HG03175 (cell line): ENCODE measurements around the gene LGALS1.

ENCODE experiments used
- ATAC-seq: cut with Tn5 transposase; IDR thresholded peaks from one replicate; pipeline ENCODE4 v1.9.1; 2021; ENCODE audit warnings: mild to moderate bottlenecking, moderate library complexity; ENCODE audit not compliant: unreplicated experiment

The LGALS1 gene

DNA sequence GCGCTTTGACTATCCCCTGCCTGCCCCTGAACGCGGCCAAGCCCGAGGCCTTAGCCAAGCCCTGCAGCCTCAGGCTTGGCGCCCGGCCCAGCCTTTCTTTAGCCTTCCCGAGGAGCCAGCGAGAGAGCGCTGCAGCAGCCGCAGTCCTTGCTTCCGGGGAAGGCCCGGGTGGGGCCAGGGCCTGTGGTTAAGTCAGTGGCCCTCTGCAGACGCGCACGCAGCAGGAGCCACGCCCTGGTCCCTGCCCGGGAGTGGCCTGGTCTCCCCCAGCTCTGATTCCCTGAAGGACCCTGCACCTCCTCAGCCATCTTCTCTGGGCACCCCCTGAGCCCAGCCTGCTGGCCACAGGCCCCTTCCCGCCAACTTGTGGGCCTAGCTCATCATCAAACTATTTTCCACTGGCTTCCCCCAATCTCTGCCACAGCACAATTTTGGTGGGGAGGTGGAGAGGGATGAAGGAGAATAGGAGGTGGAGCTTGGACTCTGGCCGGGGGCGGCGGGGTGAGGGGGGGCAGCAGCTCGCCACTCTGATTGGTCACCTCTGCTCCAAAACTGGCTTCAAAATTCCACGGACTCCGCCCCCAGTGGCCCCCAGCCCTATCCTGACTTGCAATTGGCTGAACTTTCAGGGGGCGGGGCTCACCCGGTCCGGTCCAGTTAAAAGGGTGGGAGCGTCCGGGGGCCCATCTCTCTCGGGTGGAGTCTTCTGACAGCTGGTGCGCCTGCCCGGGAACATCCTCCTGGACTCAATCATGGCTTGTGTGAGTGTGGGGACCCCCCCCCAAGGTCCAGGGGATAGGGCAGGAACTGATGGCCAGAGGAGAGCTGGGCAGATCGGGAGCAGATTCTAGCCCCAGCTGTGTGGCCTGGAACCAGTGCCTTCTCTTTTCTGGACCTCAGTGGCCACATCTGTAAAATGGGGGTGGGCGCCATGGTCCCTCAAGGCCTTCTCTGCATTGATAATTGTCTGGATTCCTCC is at the start of gene LGALS1:
Gene LGALS1, plus strand, starts transcription at position 686 of the 979 bp plus-strand sequence. Its CDS starts 67 bp downstream, at position 753.
- ATAC-seq, result peak; percentile 46

DNA sequence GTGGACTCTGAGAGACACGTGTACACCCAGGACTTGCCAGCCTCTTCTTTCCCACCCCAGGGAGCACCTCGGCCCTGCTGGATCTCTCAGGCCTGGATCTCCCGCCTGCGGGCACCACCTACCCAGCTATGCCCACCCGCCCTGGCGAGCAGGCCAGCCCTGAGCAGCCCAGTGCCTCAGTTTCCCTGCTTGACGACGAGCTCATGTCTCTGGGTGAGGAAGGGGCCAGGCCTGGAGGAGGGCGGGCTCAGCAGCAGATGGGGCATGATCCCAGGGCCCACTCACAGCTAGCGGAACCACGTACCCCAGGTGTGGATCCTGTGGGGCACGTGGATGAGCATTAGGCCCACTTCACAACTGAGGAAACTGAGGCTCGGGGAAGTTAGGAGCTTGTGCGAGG is 49.7 kb upstream of the LGALS1 start:
- no peak for ATAC-seq

DNA sequence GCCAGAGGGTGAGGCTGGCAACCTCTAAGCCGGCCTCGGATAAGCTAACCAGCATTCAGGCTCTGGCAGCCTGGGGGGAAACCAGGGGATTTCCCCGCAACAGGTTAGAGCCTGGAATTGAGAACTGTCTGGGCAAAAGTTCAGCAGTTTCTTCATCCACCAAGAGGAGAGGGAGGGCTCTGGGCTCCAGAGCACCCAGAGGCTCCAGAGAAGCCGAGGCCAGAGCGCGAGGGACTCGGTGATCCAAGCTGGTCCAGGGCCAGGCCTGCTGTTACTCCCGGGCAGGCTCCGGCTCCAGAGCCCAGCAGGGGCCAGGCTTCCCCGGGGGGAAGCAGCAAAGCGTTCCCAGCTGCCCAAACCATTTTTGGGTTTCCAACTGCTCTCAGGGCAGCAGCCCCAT is 49.3 kb upstream of the LGALS1 start:
- no peak for ATAC-seq

- ATAC-seq, result no peak
These were observed 48.8 kb upstream of the LGALS1 start for GRCh38 chr22:37626556-37627075.

DNA sequence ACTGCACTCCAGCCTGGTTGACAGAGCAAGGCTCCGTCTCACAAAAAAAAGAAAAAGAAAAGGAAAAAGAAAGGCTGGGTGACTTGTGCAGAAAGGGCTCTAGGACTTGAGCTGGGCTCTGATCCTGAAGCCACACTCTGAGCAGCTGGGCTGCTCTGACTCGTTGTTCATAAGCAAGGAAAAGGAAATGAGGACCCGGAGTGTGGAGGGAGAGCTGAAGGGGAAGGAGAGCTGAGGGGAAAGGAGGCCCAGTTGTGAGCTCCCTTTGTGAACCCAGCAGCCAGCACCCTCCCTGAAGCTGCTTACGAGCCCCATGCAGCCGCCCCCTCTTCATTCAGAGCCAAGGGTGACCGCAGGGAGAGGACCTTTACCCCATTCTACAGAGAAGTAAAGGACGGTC is 48.3 kb upstream of the LGALS1 start:
- ATAC-seq, result no peak

GRCh38 chr22:37627545-37627944 is 47.9 kb upstream of the LGALS1 start:
- ATAC-seq, result no peak

- ATAC-seq, result no peak
These were observed 46.6 kb upstream of the LGALS1 start for GRCh38 chr22:37628830-37629229.

DNA sequence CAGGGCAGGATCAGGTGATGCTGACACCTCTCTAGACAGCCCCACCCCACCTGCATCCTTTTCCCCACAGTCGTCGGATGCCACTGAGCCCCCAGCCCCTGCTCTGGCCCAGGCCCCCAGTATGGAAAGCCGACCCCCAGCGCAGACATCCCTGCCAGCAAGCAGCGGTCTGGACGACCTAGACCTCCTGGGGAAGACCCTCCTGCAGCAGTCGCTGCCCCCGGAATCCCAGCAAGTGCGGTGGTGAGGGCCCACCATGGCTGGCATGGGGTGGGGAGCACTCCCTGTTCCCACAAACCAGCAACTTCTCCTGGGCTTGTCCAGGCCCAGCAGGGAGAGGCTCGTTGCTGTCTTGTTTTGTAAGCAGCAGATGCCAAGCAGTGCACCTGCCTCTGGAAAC is 45.5 kb upstream of the LGALS1 start:
- ATAC-seq, result no peak

DNA sequence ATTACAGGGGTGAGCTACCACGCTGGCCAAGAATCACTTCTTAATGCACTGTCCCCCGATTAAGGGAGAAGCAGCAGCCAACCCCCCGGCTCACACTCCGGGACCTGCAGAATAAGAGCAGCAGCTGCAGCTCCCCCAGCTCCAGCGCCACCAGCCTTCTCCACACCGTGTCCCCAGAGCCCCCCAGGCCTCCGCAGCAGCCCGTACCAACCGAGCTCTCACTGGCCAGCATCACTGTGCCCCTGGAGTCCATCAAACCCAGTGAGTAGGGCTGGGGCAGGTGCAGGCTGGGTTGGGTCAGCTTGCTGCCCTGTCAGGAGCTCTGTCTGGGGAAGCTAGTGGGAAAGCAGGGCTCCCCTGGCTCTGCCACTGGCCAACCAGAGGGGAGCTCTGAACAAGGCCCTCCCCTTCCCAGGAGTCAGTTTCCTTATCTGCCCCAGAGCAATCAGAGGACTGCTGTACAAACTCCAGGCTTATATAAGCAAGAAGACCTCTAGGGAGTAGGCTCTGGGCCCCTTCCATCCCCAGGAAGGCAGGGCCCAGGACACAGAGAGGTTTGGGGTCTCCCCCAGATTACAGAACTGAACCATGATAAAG is 44.5 kb upstream of the LGALS1 start:
- no peak for ATAC-seq

- no peak for ATAC-seq
These were observed 43.8 kb upstream of the LGALS1 start for GRCh38 chr22:37631448-37632173.

DNA sequence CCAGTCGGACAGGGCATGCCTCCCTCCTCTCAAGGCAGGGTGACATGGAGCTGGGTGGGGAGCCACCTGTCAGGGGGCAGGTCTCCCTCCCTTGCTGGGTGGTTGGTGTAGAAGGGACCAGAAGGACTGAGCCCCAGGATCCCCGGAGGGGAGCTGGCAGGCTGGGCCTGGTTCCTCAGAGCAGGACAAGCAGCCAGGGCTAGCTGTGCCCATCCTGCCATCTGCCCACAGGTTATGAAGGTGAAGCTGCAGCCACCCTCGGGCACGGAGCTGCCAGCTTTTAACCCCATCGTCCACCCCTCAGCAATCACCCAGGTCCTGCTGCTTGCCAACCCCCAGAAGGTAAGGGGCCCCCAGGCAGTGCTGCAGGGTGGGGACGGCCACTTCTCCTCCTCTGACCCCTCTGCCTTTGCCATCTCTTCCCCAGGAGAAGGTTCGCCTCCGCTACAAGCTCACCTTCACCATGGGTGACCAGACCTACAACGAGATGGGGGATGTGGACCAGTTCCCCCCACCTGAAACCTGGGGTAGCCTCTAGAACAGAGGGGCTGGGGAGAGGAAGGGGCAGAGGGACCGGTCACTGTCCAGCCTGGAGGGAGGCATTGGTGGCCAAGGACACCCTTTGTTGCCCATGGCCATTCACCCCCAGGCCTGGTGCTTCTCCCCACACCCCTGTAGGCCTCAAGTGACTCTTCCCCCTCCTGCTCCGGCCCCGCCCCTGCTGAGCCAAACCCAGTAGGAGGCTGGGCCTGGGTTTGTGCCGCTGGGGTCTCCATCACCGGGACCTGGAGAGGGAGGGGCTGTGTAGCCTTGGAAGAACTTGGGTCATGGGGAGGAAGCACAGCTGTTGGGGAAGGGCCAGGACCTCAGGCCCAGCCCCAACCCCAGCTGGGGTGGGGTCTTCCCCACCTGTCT is 43.0 kb upstream of the LGALS1 start:
- ATAC-seq, result peak; percentile 6

DNA sequence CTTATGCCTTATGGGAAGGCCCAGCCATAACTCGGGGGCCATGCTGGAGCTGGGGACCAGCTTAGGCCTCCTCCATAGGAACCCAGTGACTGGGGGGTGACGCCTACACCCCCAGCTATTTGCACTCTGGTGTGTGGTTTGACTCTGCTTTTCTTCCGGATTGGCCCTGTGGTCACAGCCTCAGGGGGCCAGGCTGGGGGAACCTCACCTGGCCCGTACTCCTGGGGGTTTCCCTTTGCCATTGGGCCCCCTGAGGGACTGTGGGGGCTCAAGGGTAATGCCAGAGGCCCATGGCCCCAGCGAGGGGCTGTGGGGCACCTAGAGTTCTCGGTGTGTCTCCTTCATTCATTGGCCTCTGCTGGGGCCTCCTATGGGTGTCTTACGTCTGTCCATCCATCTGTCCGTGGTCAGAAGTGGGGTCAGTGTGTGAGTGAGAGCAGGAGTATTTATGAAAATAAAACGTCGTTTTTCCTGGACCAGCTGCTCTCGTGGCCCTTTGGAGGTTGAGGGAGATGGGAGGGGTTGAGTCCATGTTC is 42.3 kb upstream of the LGALS1 start:
- peak; percentile 58 for ATAC-seq

DNA sequence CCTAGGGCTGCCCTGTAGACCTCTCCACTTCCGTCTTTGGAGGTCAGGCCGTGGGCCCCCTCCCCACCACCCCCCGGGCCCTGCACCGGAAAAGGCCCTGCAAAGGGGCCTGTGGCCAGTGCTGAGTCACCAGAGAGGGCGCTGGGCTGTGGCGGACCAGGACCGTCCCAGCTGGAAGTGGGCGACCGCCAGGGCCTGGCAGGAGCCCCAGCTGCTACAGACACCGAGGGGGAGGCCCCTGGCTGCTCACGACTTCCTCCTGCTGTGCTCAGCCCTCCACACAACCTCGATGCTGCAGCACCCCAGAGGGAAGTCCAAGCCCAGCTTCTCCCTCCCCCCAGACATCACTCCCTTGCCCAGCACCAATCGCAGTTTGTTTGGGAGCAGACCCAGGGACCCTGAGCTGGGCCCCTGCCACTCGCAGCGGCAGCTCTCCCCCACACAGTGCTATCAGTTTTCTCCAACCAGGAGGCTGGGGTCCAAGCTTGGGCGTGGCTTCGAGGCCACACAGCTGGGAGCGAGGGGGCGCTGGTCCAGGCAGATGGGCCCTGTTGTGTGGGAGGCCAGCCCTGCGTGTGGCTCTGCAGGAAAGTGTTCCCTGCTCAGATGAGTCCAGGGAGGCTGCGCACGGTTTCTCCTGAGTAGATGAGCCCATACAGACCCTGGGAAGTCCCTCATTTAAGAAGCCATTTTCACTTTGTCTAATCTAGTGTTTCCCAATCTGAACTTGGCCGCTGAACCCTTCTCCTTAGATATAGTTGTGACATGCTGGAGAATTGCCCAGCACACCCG is 41.6 kb upstream of the LGALS1 start:
- peak; percentile 46 for ATAC-seq

- no peak for ATAC-seq
These were observed 41.0 kb upstream of the LGALS1 start for GRCh38 chr22:37634417-37634924.

DNA sequence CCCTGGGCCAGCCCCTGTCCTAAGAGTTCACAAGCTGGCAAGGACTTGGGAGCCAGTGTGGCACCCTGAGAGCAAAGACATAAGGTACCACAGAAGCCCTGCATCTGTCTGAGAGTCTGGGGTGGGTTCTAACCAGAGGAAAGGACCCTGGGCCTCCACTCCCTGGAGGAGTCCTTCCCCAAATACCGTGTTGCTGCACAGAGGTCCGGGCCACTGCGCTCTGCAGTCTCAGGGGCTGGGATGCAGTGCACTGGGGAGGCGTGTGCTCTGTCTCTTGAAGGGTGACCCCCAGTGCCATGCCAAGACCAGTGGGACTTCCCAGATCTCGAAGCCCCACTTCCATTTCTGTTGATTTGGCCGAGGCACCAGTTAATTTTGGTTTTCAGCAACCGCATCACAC is 40.3 kb upstream of the LGALS1 start:
- no peak for ATAC-seq

- ATAC-seq, result no peak
These were observed 39.1 kb upstream of the LGALS1 start for GRCh38 chr22:37636186-37636948.

DNA sequence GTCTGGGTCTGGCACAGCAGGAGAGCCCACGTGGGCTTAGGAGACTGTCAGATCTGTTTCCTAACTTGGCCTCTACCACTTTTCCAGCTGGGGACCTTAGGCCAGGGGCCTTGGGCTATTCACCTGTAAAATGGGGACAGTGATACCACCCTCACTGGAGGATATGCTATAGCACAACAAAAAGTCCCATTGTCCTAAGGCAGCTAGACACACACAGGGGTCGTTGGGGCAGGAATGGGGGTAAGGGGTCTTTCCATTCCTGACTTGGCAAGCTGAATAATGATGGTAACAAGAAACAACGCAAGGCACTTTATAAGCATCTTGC is 38.5 kb upstream of the LGALS1 start:
- ATAC-seq, result no peak

DNA sequence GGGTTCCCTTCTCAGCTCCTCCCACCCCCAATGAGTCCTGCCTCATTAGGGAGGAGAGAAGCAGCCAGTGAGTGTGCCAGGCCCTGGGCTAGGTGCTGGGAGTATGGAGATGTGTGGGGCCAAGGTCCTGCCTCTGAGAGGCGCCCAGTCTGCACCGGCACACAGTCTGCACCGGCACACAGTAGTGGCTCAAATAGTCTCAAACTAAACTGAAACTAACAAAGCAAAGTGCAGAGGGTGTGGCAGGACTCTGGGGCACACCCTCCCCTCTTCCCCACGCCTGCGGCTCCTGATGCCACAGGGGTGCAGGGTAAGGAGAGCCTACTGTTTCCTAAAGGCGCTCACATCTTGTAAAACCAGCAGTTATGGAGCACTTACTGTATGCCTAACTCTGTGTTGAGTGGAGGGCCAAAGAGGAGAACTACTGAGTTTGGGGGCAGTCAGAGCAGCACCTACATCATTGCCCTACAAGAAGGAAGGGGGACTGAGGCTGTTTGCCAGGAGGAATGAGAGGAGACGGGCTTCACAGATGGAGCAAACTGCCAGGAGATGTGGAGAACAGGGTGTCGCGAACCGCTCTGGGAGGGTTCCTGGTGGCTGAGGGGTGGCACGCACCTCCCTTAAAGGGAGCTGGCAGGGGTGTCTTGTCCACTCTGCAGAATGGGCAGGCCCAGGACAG is 36.9 kb upstream of the LGALS1 start:
- no peak for ATAC-seq
